ENCODE measurements around the gene EFHC1.

Gene EFHC1

GRCh38 chr6:52516269-52516668 lies 96.1 kb downstream of the EFHC1 start:
- H3K27ac ChIP-seq, result no peak overlapping the region
- peaks cover 50% of the 10 kb centered on the region for H3K36me3 ChIP-seq
- H3K4me1 ChIP-seq (ENCODE audit: control insufficient read depth in 1 of 2, insufficient read depth in 1 of 2, low read depth in 1 of 2, low read length in 1 of 2), result no peaks in the 10 kb centered on the region
- H3K4me3 ChIP-seq (ENCODE audit: low read depth in 1 of 2, low read length in 1 of 2), result no peak overlapping the region
- TF ChIP-seq CTCF (IDR thresholded peaks at IDR 0.05), result no peak
- H3K27me3 ChIP-seq, result no peaks in the 10 kb centered on the region
- H3K9me3 ChIP-seq, result no peaks in the 10 kb centered on the region

GRCh38 chr6:52516943-52517342 lies 96.8 kb downstream of the EFHC1 start:
- Histone ChIP-seq H3K36me3 (peaks cover 43% of the 10 kb centered on the region), H3K4me3 (ENCODE audit: low read depth in 1 of 2, low read length in 1 of 2) (no peak overlapping the region), H3K27me3 (no peaks in the 10 kb centered on the region), H3K9me3 (no peaks in the 10 kb centered on the region), H3K4me1 (ENCODE audit: control insufficient read depth in 1 of 2, insufficient read depth in 1 of 2, low read depth in 1 of 2, low read length in 1 of 2) (no peaks in the 10 kb centered on the region), H3K27ac (no peak overlapping the region)
- no peak for TF ChIP-seq CTCF (IDR thresholded peaks at IDR 0.05)

- peaks cover 38% of the 10 kb centered on the region for H3K36me3 ChIP-seq
- H3K27ac ChIP-seq, result no peak overlapping the region
- H3K4me1 ChIP-seq (ENCODE audit: control insufficient read depth in 1 of 2, insufficient read depth in 1 of 2, low read depth in 1 of 2, low read length in 1 of 2), result no peaks in the 10 kb centered on the region
These were observed 97.5 kb downstream of the EFHC1 start for GRCh38 chr6:52517502-52518278.

GRCh38 chr6:52518279-52518945 lies 98.3 kb downstream of the EFHC1 start:
- peaks cover 38% of the 10 kb centered on the region for H3K36me3 ChIP-seq
- no peak overlapping the region for H3K27ac ChIP-seq
- no peaks in the 10 kb centered on the region for H3K9me3 ChIP-seq
- no peak for TF ChIP-seq CTCF (IDR thresholded peaks at IDR 0.05)
- H3K4me1 ChIP-seq (ENCODE audit: control insufficient read depth in 1 of 2, insufficient read depth in 1 of 2, low read depth in 1 of 2, low read length in 1 of 2), result no peaks in the 10 kb centered on the region
- H3K27me3 ChIP-seq, result no peaks in the 10 kb centered on the region
- no peak overlapping the region for H3K4me3 ChIP-seq (ENCODE audit: low read depth in 1 of 2, low read length in 1 of 2)

More at GRCh38 chr6:52517502-52518278, 97.5 kb downstream of the EFHC1 start:
- Histone ChIP-seq H3K4me3 (ENCODE audit: low read depth in 1 of 2, low read length in 1 of 2) (no peak overlapping the region), H3K9me3 (no peaks in the 10 kb centered on the region), H3K27me3 (no peaks in the 10 kb centered on the region)
- TF ChIP-seq CTCF (IDR thresholded peaks at IDR 0.05), result no peak

GRCh38 chr6:52519618-52520017 lies 99.5 kb downstream of the EFHC1 start:
- Histone ChIP-seq H3K27me3 (no peaks in the 10 kb centered on the region), H3K27ac (no peak overlapping the region), H3K9me3 (no peaks in the 10 kb centered on the region), H3K4me1 (ENCODE audit: control insufficient read depth in 1 of 2, insufficient read depth in 1 of 2, low read depth in 1 of 2, low read length in 1 of 2) (no peaks in the 10 kb centered on the region), H3K36me3 (peaks cover 29% of the 10 kb centered on the region), H3K4me3 (ENCODE audit: low read depth in 1 of 2, low read length in 1 of 2) (no peak overlapping the region)
- TF ChIP-seq CTCF (IDR thresholded peaks at IDR 0.05), result no peak
